ENCODE data around the gene CHPT1.
A peak's percentile ranks its signal among the peaks of the same experiment; 100 is the strongest.

The CHPT1 gene

GRCh38 chr12:101761350-101761749, 63.9 kb downstream of the CHPT1 start:
- DNase-seq (ENCODE audit: extremely low read depth in 1 of 2, low read depth in 1 of 2), result no peak

GRCh38 chr12:101761781-101762180, 64.3 kb downstream of the CHPT1 start:
- no peak for DNase-seq (ENCODE audit: extremely low read depth in 1 of 2, low read depth in 1 of 2)

GRCh38 chr12:101763246-101763931, 65.9 kb downstream of the CHPT1 start:
- DNase-seq (ENCODE audit: extremely low read depth in 1 of 2, low read depth in 1 of 2), result no peak

GRCh38 chr12:101764051-101764792, 66.8 kb downstream of the CHPT1 start:
- DNase-seq (ENCODE audit: extremely low read depth in 1 of 2, low read depth in 1 of 2), result no peak

DNA sequence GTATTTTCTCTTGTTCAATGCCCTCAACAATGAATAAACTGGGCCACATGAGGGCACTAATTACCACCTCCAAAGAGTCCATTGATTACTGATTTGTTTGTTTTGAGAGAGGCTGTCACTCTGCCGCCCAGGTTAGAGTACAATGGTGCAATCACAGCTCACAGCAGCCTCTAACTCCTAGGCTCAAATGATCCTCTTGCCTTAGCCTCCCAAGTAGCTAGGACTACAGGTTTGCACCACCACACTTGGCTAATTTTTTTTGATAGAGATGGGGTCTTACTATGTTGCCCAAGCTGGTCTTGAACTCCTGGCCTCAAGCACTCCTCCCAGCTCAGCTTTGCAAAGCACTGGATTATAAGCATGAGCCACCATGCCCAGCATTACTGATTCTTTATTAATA, 70.1 kb downstream of the CHPT1 start:
- no peak for DNase-seq (ENCODE audit: extremely low read depth in 1 of 2, low read depth in 1 of 2)

DNA sequence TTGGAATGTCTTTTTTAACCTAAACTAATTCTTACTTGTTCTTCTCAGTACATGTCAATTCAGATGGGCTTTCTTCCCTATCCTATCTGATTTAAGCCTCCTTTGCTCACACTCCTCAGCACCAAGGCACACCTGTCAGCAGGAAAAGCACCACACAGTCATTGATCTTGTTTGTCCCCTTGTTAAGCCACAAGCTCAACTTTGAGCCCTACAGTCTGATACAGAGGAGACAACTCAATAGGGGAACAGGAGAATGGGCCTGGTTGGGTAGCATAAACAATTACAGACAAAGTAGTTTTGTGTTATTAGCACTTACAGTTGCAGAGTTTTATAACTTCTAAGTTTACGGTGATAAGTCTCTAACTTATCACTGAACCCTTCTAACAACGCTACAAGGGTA, 71.3 kb downstream of the CHPT1 start:
- DNase-seq (ENCODE audit: extremely low read depth in 1 of 2, low read depth in 1 of 2), result no peak

DNA sequence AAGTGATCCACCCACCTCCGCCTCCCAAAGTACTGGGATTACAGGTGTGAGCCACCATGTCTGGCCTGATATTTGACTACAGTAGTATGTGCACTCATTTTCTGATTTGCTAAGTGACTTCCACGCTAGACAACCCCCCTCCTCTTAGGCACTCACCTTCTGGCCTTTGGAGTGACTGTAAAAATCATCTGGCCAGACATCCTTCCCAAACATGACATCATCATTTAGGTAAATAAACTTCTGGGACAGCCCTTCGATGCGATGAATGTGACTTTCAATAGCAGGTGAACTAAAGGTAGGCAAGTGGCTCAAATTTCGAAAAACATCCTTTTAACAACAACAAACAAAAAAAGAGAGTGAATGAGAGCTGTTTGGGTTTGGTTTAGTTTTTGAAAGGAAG, 72.4 kb downstream of the CHPT1 start:
- no peak for DNase-seq (ENCODE audit: extremely low read depth in 1 of 2, low read depth in 1 of 2)

GRCh38 chr12:101772012-101772775, 74.8 kb downstream of the CHPT1 start:
- no peak for DNase-seq (ENCODE audit: extremely low read depth in 1 of 2, low read depth in 1 of 2)

DNA sequence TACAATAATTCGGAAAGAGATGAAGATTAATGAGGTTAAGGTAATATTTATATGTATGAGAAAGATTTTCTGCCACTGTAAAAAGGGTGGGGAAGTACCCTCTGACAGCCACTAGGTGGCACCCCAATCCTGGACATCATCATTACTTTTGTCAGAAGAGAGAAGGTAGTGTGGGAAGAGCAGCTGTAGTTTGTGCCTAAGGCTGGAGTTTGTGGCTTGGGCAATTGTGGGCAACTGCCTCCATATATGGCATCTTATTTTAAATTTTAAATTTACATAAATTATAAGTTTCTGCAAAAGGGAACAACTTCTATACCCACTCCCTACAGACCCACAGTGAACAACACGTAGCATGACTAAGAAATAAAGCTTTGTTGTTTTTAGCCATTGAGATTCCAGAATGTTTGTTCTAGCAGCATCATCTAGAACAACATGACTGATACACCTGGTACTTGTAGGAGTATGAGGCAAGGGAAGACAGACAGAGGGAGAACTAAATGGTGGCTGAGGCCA, 76.3 kb downstream of the CHPT1 start:
- peak; percentile 26 to 51 for DNase-seq (ENCODE audit: extremely low read depth in 1 of 2, low read depth in 1 of 2)

DNA sequence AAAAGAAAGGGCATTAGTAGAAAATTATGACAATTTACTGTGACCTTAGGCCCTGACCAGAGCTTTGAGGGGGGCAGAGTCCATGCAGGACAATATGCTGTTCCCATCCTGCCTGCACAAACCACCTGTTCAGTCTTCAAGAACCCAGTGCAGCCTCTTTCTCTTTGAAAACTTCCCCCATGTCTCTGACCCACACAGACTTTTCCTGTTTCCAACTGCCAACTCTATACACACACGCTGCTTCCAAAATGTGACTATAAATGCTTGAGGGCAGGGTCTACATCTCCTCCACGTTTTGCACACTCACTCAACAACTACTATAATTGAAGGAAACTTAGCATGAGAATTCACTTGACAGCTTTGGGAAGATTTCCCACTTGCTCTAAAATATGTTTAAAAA, 78.4 kb downstream of the CHPT1 start:
- DNase-seq (ENCODE audit: extremely low read depth in 1 of 2, low read depth in 1 of 2), result no peak

DNA sequence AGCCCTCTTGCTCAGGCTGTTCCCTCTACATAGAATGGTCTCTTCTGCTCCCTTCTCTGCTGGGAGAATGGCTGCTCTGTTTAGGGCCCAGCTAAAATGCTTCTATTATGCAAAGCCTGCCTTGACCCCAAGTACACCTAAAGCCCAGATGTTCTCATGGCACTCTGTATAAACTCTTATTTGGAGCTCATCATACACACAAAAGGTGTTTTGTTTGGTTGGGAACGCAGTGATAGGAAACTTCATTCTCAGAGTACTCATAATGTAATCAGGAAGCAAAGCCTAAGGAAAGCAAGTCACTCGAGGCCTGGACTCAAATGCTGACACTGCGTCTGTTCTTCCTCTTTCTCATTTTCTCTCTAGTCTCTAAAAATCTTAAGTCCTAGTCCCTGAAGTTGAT, 80.0 kb downstream of the CHPT1 start:
- DNase-seq (ENCODE audit: extremely low read depth in 1 of 2, low read depth in 1 of 2), result no peak

DNA sequence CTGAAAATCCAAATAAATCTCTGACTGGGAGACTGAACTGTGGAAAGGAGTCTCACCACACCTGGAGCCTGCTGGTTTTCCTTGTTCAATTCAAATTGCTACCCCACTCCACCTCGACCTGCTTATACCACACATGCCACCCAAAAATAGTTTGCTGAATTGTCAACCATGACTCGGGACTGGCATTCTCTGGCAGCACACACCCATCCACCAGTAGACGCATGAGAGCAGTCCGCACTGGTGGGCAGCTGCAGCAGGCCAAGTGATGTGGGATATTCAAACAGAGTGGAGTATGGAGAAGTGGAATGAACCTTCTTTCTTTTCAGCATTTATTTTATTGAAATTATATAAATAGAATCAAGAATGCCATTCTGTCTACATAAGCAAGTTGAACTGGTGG, 80.5 kb downstream of the CHPT1 start:
- DNase-seq (ENCODE audit: extremely low read depth in 1 of 2, low read depth in 1 of 2), result no peak
